Hepatocyte (in vitro differentiated cells): ENCODE data around the gene ARHGAP26. TPM values are rescaled to one million over a fixed set of nuclear protein-coding genes. Genes with fewer than 3 reads are reported as not detected.

ENCODE experiments used
- DNase-seq: peaks from one replicate; pipeline ENCODE4 v3.0.0-alpha.2; 2016; ENCODE audit warnings: low spot score
- H2AFZ ChIP-seq: fragments of 200-600 bp; sonication (generic); 2 replicates; pipeline ENCODE4 v1.6.0; 2016; ENCODE audit warnings: antibody characterized with exemption, mild to moderate bottlenecking
- H3K27ac ChIP-seq: fragments of 200-600 bp; sonication (generic); 2 replicates; pipeline ENCODE4 v1.5.1; 2016; ENCODE audit warnings: mild to moderate bottlenecking
- H3K27me3 ChIP-seq: fragments of 200-600 bp; sonication (generic); 2 replicates; pipeline ENCODE4 v1.6.1; 2016
- H3K36me3 ChIP-seq: fragments of 200-600 bp; sonication (generic); replicated peaks from 2 replicates; pipeline ENCODE4 v1.5.1; 2016; ENCODE audit warnings: low read depth; ENCODE audit not compliant: insufficient read depth
- H3K4me1 ChIP-seq: fragments of 200-600 bp; sonication (generic); 2 replicates; pipeline ENCODE4 v1.5.1; 2016; ENCODE audit warnings: mild to moderate bottlenecking, moderate library complexity; ENCODE audit not compliant: insufficient read depth
- H3K4me2 ChIP-seq: fragments of 200-600 bp; sonication (generic); 2 replicates; pipeline ENCODE4 v1.6.0; 2016
- H3K4me3 ChIP-seq: fragments of 200-600 bp; sonication (generic); 2 replicates; pipeline ENCODE4 v1.5.1; 2016; ENCODE audit warnings: mild to moderate bottlenecking
- H3K79me2 ChIP-seq: fragments of 200-600 bp; sonication (generic); 2 replicates; pipeline ENCODE4 v1.6.0; 2017; ENCODE audit warnings: mild to moderate bottlenecking
- H3K9me2 ChIP-seq: fragments of 200-600 bp; sonication (generic); replicated peaks from 2 replicates; pipeline ENCODE4 v1.6.0; 2017; ENCODE audit warnings: mild to moderate bottlenecking; ENCODE audit not compliant: insufficient read depth
- H3K9me3 ChIP-seq: fragments of 200-600 bp; sonication (generic); 2 replicates; pipeline ENCODE4 v1.5.1; 2016; ENCODE audit warnings: low read depth, mild to moderate bottlenecking
- H4K20me1 ChIP-seq: fragments of 200-600 bp; sonication (generic); 2 replicates; pipeline ENCODE4 v1.6.0; 2016; ENCODE audit warnings: mild to moderate bottlenecking; ENCODE audit not compliant: insufficient read depth, poor library complexity, severe bottlenecking
- EZH2 ChIP-seq: fragments of 200-600 bp; sonication (generic); IDR thresholded peaks from 2 replicates; pipeline ENCODE4 v1.6.1; 2016; ENCODE audit warnings: antibody characterized with exemption, mild to moderate bottlenecking, borderline replicate concordance
- EZH2phosphoT487 ChIP-seq: fragments of 200-600 bp; sonication (generic); IDR thresholded peaks from one replicate; pipeline ENCODE4 v1.6.1; 2018; ENCODE audit warnings: antibody characterized with exemption, mild to moderate bottlenecking, low read depth, moderate library complexity; ENCODE audit not compliant: unreplicated experiment, severe bottlenecking
- WGBS: methylation state at CpG from one replicate; pipeline ENCODE4 v1.1.6; 2016; ENCODE audit warnings: low lambda C conversion rate; ENCODE audit errors: missing lambda C conversion rate; 5-methylcytosine and 5-hydroxymethylcytosine counted together
- polyA plus RNA-seq: library from polyadenylated mRNA; unstranded; fragments of >200 nt; fragmentation: Nextera tagmentation; extraction: Ambion mirVana; gene quantifications from 2 replicates; pipeline ENCODE4 v1.2.1, GENCODE V29; 2016
- total RNA-seq: library from RNA; depleted of rRNA; stranded (reverse); fragments of >200 nt; gene quantifications from 2 replicates; pipeline ENCODE4 v1.2.3, GENCODE V29; 2014
- TF ChIP-seq, protein P1 (sequence below): fragments of 200-600 bp; sonication (generic); IDR thresholded peaks from 2 replicates; pipeline ENCODE4 v1.5.1; 2016; ENCODE audit warnings: antibody characterized with exemption, mild to moderate bottlenecking; ENCODE audit not compliant: poor library complexity

The ARHGAP26 gene
- total and polyA plus RNA-seq, 2 experiments from 2014 or later = 16.5 to 19.8 TPM

GRCh38 chr5:143196601-143197259, 426.6 kb downstream of the ARHGAP26 start:
- Histone ChIP-seq H2AFZ (no peak overlapping the region), H3K27ac (no peak overlapping the region), H3K4me2 (no peak overlapping the region), H3K4me3 (no peak overlapping the region), H3K9me2 (no peaks in the 10 kb centered on the region), H4K20me1 (no peaks in the 10 kb centered on the region), H3K79me2 (no peaks in the 10 kb centered on the region), H3K4me1 (no peaks in the 10 kb centered on the region), H3K27me3 (no peaks in the 10 kb centered on the region), H3K9me3 (no peaks in the 10 kb centered on the region), H3K36me3 (no peaks in the 10 kb centered on the region)
- TF ChIP-seq, protein P1, sequence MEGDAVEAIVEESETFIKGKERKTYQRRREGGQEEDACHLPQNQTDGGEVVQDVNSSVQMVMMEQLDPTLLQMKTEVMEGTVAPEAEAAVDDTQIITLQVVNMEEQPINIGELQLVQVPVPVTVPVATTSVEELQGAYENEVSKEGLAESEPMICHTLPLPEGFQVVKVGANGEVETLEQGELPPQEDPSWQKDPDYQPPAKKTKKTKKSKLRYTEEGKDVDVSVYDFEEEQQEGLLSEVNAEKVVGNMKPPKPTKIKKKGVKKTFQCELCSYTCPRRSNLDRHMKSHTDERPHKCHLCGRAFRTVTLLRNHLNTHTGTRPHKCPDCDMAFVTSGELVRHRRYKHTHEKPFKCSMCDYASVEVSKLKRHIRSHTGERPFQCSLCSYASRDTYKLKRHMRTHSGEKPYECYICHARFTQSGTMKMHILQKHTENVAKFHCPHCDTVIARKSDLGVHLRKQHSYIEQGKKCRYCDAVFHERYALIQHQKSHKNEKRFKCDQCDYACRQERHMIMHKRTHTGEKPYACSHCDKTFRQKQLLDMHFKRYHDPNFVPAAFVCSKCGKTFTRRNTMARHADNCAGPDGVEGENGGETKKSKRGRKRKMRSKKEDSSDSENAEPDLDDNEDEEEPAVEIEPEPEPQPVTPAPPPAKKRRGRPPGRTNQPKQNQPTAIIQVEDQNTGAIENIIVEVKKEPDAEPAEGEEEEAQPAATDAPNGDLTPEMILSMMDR = no peak
- TF ChIP-seq EZH2phosphoT487 (no peak), EZH2 (no peak)
- no peak for DNase-seq
- WGBS = 93% methylated on average over 3 of the region's 3 CpGs

DNA sequence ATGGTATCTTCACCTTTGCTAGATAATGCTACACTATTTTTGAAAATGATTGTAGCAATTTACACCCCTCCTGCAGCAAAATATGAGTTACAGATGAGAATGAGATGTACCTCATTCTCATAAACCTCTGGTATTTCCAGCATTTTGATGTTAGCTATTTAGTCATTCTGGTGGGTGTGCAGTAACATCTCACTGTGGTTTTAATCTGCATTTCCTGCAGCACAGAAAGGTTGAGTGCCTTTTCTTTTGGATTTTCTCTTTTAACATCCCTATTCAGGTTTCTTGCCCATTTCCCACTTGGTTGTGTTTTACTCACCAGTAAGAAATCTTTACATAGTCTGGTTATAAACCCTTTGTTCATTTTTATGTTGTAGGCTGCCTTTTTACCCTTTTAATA, 427.1 kb downstream of the ARHGAP26 start:
- Histone ChIP-seq H3K36me3 (no peaks in the 10 kb centered on the region), H3K79me2 (no peaks in the 10 kb centered on the region), H3K9me2 (no peaks in the 10 kb centered on the region), H3K4me2 (no peak overlapping the region), H3K9me3 (no peaks in the 10 kb centered on the region), H3K27ac (no peak overlapping the region), H2AFZ (no peak overlapping the region), H3K27me3 (no peaks in the 10 kb centered on the region), H3K4me3 (no peak overlapping the region), H4K20me1 (no peaks in the 10 kb centered on the region), H3K4me1 (no peaks in the 10 kb centered on the region)
- no peak for DNase-seq
- TF ChIP-seq, protein P1 = no peak
- no peak for TF ChIP-seq EZH2
- TF ChIP-seq EZH2phosphoT487 = no peak

DNA sequence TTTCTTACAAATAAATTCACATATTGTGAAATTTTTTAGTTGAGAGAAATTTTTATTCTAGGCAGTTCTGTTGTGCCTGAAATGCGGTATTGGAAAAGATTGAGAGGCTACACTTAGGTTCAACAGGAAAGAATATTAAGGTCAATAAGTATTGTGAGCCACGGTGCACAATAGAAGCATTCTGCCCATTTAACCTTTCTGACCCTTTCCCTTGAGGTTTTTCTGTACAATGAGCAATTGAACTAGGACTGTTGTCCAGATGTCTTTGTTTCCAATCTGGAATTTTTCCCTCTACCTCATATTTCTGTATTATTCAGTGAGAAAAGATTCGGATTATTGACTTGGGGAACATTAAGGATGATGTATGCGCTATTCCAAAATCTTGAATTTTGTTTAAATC, 428.2 kb downstream of the ARHGAP26 start:
- Histone ChIP-seq H3K4me1 (no peaks in the 10 kb centered on the region), H3K27ac (no peak overlapping the region), H3K9me3 (no peaks in the 10 kb centered on the region), H3K27me3 (no peaks in the 10 kb centered on the region), H3K9me2 (no peaks in the 10 kb centered on the region), H4K20me1 (no peaks in the 10 kb centered on the region), H3K4me3 (no peak overlapping the region), H3K36me3 (no peaks in the 10 kb centered on the region), H3K4me2 (no peak overlapping the region), H2AFZ (no peak overlapping the region), H3K79me2 (no peaks in the 10 kb centered on the region)
- DNase-seq = no peak
- TF ChIP-seq EZH2phosphoT487 = no peak
- TF ChIP-seq, protein P1 = no peak
- TF ChIP-seq EZH2 = no peak
- 90% methylated on average over 4 of the region's 4 CpGs for WGBS
